HG03196 (cell line): Measurements from ENCODE around the gene KIFC3.
"Not testable (repeated sequence)": the region's sequence is repeated elsewhere in the genome, so short reads cannot be mapped to it uniquely, and the experiment has no call there.

ENCODE experiments used
- ATAC-seq: cut with Tn5 transposase; IDR thresholded peaks from one replicate; pipeline ENCODE4 v1.9.1; 2021; ENCODE audit not compliant: unreplicated experiment

Gene KIFC3

DNA sequence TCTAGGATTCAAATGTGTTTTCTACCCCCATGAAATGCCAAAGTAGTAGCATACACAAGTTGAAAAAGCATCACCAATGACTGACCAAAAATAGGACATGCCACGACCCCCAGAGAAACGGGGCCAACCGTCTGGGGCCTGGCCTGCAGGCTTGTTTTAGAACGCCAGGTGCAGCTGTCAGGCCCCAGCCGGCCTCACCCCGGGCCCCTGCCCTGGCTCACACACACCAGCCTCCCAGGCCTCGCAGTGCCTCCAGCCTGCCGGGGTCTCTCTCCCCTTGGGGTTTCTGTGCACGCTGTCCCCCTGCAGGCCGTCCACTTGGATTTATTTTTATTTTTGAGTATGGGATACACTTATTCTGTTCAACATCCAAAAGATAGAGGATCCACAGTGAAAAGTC, 58.8 kb downstream of the KIFC3 start:
- no peak for ATAC-seq

DNA sequence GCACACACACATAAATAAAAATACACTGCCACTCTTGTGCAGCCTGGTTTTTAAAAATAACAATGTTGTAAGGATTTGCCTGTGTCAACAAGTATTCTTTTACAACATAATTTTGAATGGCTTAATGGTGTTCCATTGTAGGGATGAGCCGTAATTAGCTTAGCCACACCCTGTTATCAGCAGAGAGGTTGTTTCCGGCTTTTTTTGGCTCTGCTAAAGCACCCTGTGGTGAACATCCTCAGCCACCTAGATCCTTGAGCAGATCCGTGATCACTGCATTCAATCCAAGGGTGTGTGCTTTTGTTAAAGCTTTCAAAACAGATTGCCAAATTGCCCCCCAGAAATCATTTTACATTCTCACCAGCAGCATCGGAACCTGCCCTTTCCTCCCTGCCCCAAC, 59.7 kb downstream of the KIFC3 start:
- ATAC-seq, result no peak

DNA sequence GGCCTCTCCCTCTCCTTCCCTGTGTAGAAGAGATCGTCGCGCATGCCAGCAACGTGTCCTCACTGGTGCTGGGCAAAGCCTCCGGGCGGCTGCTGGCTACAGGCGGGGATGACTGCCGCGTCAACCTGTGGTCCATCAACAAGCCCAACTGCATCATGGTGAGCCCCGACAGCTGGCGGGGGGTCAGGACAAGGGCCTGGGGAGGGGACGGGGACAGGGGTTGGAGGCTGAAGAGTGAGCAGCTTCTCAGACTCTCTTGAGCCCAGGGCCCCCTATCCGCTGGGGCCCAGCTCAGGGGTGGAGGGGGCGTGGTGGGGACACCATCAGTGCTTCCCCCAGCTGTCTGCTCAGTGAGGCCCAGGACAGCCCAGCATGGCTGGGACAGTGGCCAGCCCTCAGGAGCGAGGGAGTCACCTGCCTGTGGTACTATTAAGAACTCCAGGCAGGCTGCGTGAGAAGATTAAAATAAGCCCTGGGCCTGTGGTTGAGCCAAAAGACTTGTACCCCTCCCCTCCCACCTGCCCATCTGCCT, 60.6 kb downstream of the KIFC3 start:
- no peak for ATAC-seq

DNA sequence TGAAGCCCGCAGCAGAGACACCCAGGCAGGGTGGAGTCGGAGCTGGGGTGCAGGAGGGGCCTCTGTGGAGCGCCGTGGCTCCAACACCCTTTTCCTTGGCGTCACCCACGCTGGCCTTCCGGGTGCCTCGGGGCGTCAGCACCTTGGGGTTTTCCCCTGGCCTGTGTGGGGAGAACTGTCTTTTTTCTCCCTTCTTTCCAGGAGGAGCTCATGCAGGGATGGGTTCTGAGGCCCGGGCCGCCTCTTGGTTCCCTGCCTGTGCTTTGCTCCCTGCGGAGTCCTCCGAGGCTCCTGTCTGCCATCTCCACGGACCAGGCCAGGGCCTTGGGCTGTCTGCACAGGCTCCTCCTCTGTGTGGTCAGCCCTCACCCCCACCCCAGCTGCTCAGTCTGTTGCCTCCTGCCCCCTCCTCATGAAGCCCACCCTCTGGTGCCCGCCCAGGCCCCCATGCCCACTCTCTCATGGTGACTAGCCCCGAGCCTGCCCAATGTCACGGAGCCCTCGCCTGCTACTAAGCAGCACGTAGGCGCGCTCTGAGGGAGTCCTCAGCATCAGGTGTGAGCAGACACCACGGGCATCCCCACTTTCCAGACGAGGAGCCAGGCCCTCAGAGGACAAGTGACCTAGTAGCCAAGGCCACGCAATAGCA, 61.7 kb downstream of the KIFC3 start:
- ATAC-seq, result no peak

DNA sequence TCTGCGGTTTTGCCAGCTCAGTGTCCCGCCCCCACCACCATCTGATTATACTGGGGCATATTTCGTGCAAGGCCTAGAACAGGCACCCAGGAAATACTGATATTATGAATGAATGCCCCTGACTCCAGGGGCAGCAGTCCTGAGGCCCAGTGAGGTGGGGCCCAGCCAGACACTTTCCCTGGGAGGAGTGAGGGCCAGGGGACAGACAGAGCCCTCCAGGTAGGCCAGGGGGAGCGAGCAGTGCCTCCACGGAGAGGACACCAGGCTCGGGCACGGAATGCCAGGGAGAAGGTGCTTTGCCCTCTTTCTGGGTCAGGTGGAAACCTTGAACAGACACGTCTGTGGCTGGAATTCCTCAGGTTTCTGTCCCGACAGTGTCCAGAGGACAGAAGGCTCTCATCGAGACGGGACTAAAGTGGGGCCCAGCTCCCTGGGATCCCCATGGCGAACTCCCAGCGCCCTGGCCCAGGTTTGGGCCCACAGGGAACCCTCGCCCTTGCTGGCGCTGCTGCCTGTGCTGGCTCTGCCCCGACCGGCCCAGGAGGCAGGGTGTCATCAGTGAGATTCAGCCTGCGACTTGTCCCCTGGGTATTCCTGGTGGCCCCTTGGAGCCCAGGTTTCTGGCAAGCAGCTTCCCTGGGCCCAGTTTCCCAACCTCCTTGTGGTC, 62.4 kb downstream of the KIFC3 start:
- no peak for ATAC-seq

DNA sequence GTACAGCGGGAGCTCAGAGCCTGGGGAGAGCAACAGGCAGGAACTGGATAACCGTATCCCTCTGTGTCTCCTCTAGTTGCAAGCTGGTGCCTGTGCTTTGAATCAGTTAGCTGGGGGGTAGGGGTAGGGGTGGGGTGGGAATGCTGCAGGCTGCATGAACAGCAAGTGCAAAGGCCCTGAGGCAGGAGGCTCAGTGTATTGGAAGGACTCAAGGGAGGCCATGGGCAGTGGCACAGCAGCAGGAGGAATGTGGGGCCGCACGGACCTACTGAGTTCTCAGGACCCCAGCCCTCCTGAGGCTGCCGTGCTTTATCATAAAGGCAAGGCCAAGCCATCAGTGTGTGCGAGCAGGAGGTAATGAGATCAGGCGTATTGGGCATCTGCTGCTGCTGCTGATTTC, 63.4 kb downstream of the KIFC3 start:
- no peak for ATAC-seq

DNA sequence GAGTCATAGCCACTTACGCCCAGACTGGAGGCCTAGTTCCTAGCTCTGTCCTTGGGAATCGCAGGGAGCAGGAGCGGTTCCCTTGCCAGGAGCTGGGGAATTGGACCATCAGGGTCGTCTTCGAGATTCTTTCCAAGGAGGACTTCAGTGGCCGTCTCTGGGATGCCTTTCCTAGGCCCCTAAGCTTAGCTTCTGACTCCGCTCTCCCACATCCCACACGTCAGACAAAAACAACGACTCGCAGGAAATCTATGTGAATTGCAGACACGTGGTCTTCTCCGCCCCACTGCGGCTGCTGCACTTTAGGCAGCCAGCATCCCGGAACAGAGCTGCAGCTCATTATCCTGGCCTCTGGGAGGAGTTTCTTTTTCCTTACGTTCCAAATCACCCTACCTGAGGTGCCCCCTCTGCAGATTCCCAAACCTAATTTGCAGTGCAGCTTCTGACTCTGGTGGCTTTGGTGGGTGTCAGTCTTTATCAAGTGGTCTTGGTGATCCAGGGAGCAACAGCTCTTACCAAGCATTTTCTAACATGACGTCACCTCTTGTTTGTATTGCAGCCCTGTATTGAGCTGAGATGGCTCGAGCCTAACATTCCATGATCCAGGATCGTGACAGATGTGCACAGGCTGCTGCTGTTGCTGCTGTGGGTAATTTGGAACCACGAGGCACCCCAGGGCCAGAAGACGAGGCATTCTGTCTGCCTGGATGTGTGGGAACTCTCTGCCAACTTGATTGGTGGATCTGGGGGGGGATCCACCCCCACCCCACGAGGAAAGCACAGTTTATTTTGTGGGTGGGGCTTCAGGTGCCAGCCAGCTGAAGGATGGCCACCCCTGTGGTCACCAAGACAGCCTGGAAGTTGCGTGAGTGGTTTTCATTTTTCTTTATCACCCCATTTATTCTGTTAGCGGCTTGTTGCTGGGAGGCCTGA, 65.6 kb downstream of the KIFC3 start:
- ATAC-seq, result no peak

DNA sequence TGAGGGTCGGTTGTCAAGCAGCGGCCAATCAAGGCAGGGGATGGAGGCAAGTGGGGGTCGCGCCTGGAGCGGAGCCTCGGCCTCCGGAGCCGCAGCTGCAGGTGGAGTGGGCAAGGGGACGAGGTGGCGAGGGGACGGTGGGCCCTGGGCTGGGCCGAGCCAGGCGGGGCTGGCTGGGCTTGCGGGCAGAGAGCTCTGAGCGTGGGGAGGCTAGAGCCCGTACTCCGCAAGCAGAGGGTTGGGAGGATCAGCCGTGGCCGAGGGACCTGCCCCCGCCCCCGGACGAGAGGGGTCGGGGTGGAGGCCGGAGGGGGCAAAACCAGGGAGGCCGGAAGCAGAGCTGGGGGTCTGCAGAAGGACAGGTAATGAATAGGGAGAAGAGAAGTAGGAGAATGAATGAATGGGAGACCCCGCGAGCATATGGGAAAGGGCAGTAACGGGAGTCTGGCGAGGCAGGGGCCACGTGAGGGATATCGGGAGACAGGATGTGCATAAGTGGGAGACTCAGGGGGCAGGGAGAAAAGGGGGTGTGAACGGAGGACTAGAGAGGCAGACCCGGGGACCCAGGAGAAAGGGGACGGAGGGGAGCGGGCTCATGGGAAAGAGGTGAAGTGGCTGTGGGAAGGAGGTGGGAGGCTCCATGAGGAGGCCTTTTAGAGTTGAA, 66.4 kb downstream of the KIFC3 start, which contains the start of gene KATNB1:
TSS of gene KATNB1 (plus strand) at position 16 of the 664 bp plus-strand sequence. CDS start 1,474 bp downstream, outside the sequence.
- no peak for ATAC-seq

DNA sequence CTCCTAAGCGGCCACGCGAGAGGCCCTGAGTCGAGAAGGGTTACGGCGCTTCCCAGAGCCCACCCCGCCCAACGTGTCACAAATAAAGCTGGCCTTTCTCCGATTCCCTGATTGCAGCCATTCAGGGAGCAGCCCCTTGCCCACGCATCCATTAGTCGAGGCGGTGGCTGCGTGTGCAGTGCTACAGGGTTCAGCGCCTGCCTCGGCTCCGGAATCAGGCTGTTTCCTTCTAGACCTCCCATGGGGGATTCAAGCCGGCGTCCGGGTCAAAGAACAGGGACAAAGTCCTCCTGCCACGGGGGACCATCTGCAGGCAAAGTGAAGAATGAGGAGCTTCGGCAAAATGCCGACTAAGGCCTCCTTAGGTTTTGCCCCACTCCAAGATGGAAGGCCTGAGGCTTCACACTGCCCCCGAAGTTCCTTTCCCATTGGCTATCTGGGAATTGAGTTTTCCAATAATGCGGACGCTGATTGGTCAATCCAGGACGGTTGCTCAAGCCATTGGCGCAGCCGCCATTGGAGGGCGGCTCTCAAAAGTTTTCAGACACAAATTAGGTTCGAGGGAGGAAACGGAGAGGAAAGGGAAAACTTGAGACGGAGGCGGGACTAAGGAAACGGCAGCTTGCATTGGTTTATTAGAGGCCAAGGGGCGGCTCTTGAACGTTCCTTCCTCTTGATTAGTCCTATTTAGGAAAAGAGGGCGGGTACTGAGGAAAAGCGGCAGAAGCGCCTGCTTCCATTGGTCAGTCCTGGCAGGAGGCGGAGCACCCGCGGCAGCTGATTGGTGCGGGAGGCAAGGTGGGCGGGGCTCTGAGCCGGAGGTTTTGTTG, 67.2 kb downstream of the KIFC3 start:
- peak; percentile 85 for ATAC-seq

DNA sequence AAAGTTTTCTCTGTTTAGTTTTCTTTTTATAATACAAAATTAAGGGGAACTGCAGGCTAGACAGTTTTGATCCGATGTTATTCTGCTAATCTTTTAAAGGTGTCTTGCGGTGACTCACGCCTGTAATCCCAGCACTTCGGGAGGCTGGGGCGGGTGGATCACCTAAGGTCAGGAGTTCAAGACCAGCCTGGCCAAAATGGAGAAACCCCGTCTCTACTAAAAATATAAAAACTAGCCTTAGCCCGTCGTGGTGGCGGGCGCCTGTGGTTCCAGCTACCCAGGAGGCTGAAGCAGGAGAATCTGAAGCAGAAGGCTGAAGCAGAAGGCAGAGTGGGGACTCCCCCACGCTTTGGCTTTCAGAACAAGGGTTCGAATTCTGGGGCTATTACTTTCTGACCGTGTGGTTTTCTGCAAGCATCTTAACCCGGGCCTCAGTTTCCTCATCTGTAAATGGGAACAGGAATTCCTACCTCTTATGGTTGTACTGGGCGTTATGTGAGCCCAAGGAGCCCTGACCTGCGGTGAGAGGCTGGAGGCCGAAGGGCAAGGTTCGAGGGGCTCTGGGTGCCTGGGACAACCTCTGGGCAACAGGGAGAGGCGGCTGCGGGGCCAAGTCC, 67.9 kb downstream of the KIFC3 start:
- ATAC-seq, result no peak

DNA sequence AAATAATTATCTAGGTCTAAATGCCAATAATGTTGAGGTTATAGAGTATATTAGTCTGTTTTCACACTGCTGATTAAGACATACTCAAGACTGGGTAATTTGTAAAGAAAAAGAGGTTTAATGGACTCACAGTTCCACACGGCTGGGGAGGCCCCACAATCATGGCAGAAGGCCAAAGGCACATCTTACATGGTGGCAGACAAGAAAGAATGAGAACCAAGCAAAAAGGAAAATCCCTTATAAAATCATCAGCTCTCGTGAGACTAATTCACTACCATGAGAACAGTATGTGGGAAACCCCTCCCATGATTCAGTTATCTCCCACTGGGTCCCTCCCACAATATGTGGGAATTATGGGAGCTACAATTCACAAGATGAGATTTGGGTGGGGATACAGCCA, 69.6 kb downstream of the KIFC3 start:
- ATAC-seq, result no peak

DNA sequence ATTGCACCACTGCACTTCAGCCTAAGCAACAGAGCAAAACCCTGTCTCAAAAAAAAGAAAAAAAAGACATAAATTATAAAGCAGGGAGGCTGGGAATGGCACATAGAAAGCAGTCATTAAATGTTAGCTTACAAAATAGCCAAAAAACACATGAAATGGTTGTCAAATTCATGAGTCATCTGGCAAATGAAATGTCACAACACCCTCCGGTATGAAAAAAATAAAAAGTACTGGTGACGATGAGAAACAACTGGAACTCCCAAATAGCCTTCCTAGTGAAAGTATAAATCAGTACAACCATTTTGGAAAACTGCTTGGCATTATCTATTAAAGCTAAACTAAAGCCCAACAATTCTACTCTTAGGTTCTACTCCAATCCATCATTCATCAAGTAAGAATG, 70.3 kb downstream of the KIFC3 start:
- ATAC-seq, result no peak

DNA sequence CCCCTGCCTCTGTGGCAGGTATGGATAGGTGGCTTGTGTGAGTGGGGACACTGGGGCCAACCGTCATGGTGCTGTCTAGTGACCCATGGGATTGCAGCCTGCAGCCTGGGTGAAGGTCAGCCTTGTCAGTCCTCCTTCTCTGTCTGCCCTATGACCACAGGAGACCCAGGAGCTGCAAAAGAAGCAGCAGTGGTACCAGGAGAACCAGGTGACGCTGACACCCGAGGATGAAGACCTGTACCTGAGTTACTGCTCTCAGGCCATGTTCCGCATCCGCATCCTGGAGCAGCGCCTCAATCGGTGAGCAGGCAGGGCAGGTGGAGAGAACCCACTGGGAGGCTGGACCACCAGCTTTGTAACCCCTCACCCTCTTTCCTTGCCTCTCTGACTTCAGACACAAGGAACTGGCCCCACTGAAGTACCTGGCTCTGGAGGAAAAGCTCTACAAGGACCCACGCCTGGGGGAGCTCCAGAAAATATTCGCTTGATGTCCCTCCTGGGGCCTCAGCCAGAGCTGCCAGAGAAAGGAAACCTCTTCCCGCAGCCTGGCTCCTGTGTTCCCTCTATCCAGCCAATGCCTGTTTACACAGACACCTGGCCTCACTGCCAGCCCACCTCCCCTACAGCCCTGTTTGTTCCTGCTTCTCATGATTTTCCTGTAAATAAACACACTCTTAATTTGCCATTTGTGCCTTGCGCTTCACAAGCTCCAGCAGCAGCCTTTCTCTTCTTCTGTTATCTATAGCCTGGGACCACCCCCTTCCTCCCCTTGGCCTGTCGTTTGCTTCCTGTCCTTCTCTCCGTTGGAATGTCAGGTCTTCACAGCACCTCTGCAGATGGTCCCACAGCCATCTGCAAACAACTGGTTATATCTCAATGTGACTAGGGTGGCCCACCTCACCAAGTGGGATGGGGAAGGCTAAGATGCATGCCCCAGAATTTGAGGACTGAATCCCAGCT, 71.2 kb downstream of the KIFC3 start:
- ATAC-seq, result no peak

DNA sequence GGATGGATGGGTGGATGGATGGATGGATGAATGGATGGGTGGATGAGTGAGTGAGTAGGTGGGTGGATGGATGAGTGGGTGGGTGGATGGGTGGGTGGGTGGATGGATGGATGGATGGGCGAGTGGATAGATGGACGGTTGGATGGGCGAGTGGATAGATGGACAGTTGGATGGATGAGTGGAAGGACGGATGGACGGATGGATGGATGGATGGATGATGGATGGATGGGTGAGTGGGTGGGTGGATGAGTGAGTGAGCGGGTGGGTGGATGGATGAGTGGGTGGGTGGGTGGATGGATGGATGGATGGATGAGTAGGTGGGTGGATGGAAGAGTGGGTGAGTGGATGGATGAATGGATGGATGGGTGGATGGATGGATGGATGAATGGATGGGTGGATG, 72.4 kb downstream of the KIFC3 start:
- ATAC-seq, result not testable (repeated sequence)

DNA sequence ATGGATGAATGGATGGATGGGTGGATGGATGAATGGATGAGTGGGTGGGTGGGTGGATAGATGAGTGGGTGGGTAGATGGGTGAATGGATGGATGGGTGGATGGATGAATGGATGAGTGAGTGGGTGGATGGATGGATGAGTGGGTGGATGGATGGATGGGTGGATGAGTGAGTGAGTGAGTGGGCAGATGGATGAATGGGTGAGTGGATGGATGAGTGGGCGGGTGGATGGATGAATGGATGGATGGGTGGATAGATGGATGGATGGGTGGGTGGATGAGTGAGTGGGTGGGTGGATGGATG, 73.2 kb downstream of the KIFC3 start:
- no peak for ATAC-seq

DNA sequence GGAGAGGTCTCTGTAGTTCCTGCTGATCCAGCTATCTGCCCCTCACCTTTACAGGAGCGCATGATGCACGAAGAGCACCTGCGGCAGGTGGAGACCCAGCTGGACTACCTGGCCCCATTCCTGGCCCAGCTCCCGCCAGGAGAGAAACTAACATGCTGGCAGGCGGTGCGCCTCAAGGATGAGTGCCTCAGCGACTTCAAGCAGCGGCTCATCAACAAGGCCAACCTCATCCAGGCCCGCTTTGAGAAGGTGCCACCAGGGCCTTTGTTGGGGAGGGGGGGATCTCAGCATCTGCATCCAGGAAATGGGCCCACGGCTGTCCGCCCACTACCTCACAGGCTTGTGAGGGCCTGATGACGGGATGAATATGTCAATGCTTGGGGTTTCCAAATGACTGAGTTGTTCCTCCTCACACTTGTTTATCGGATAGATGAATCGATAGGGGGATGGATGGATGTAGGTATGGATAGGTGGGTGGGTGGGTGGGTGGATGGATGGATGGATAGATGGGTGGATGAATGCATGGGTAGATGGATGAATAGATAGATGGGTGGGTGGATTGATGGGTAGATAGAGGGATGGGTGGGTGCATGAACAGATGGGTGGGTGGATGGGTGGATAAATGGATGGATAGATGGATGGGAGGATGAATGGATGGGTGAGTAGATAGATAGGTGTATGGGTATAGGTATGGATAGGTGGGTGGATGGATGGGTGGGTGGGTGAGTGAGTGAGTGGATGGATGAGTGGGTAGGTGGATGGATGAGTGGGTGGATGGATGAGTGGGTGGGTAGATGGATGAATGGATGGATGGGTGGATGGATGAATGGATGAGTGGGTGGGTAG, 73.7 kb downstream of the KIFC3 start:
- ATAC-seq, result no peak

DNA sequence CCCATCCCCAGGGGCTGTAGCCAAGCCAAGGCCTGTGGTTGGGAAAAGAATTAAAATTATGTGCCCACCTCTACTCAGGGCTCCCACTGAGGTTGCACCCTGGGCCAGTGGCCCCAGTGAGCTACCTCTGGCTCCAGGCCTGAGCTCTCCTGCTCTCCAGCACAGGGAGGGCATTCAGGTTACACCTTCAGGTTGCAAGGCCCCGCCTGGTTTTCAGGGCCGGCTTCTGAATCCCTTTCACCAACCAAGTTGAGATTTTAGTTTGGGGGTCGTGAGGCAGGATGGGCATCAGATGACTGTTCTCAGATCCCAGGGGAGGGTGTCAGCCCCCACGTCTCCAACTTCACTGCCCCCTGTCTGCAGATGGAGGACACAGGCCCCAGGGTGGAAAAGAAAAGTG, 74.7 kb downstream of the KIFC3 start:
- no peak for ATAC-seq

DNA sequence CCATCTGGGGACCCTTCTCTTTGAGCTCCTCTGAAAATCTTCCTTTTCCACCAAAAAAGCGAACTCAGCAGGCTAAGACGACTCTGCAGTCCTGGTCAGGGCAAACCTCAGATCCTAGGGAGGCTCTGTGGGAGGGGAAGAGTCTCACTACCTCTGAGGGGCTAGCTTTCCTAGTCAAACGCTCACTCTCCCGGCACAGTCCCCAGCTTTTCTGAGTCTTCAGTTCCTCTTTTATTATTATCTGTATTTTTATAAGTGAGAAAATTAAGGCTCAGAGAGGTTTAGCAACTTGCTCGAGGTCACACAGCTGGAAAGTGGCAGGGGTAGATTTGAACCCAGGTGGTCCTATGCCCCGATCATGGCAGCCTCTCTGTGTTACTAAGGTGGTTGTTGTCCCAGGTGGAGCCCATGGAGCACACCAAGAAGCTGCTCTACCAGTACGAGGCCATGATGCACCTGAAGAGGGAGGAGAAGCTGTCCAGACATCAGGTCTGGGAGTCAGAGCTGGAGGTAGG, 75.8 kb downstream of the KIFC3 start:
- no peak for ATAC-seq
